Nephron progenitor cell (in vitro differentiated cells): ENCODE results near the gene XPNPEP3.
A peak's percentile ranks its signal among the peaks of the same experiment; 100 is the strongest.

Source experiments
- DNase-seq: peaks from one replicate; pipeline ENCODE4 v3.0.0; 2021
- H3K27ac Mint-ChIP-seq: 2 replicates; pipeline ENCODE4 v1.8.0; 2021; ENCODE audit warnings: mild to moderate bottlenecking, moderate library complexity, mixed read lengths
- H3K27me3 Mint-ChIP-seq: 2 replicates; pipeline ENCODE4 v1.8.0; 2021; ENCODE audit warnings: mild to moderate bottlenecking, low read depth, mixed read lengths; ENCODE audit not compliant: poor library complexity
- H3K36me3 Mint-ChIP-seq: 2 replicates; pipeline ENCODE4 v1.8.0; 2021; ENCODE audit warnings: low read depth, mixed read lengths
- H3K4me1 Mint-ChIP-seq: 2 replicates; pipeline ENCODE4 v1.8.0; 2021; ENCODE audit warnings: mixed read lengths
- H3K4me3 Mint-ChIP-seq: 2 replicates; pipeline ENCODE4 v1.8.0; 2021; ENCODE audit warnings: mild to moderate bottlenecking, moderate library complexity, mixed read lengths
- H3K9me3 Mint-ChIP-seq: 2 replicates; pipeline ENCODE4 v1.8.0; 2021; ENCODE audit warnings: mild to moderate bottlenecking, moderate library complexity, mixed read lengths
- TF ChIP-seq, protein P1 (sequence below): fragments of 200-600 bp; sonication (generic); IDR thresholded peaks from 2 replicates; pipeline ENCODE4 v1.5.0; 2021; ENCODE audit warnings: antibody characterized with exemption

The XPNPEP3 gene

DNA sequence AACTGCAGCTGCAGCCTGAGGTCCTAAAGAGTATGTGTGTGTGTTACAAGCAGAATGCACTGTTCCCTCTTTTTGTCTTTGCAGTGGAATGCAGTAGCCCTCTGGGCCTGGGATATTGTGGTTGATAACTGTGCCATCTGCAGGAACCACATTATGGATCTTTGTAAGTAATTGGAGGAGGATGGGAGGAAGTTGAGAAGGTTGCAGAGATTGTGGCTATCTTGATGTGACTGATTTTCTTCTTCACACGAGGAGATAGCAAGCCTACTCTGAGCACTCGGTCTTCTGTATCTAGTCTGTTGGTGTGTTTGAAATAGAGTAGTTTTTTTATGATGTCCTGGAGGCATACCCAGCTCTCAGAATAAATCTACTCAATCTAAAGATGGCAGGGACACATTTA is 96.5 kb downstream of the XPNPEP3 start:
- peaks cover 23% of the 10 kb centered on the region for H3K4me1 Mint-ChIP-seq
- TF ChIP-seq, protein P1, sequence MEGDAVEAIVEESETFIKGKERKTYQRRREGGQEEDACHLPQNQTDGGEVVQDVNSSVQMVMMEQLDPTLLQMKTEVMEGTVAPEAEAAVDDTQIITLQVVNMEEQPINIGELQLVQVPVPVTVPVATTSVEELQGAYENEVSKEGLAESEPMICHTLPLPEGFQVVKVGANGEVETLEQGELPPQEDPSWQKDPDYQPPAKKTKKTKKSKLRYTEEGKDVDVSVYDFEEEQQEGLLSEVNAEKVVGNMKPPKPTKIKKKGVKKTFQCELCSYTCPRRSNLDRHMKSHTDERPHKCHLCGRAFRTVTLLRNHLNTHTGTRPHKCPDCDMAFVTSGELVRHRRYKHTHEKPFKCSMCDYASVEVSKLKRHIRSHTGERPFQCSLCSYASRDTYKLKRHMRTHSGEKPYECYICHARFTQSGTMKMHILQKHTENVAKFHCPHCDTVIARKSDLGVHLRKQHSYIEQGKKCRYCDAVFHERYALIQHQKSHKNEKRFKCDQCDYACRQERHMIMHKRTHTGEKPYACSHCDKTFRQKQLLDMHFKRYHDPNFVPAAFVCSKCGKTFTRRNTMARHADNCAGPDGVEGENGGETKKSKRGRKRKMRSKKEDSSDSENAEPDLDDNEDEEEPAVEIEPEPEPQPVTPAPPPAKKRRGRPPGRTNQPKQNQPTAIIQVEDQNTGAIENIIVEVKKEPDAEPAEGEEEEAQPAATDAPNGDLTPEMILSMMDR = no peak
- H3K27me3 Mint-ChIP-seq = no peaks in the 10 kb centered on the region
- H3K9me3 Mint-ChIP-seq = no peaks in the 10 kb centered on the region
- H3K27ac Mint-ChIP-seq = peak overlapping the region; percentile 77
- DNase-seq = no peak
- peak overlapping the region; percentile 100 for H3K4me3 Mint-ChIP-seq
- peaks cover 40% of the 10 kb centered on the region for H3K36me3 Mint-ChIP-seq

DNA sequence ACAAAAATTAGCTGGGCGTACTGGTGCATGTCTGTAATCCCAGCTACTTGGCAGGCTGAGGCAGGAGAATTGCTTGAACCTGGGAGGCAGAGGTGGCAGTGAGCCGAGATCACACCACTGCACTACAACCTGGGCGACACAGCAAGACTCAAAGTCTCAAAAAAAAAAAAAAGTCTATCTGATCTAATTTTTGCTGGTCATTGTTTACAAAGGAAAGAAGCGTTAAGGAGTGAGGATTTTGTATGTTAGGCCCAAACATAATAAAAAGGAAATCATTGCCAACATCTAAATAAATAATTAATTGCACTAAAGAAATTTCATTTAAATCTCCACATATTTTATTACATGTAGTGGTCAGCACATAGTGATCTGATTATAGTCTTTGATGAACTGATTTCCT is 97.2 kb downstream of the XPNPEP3 start:
- no peaks in the 10 kb centered on the region for H3K27me3 Mint-ChIP-seq
- TF ChIP-seq, protein P1 = no peak
- no peak overlapping the region for H3K4me3 Mint-ChIP-seq
- H3K27ac Mint-ChIP-seq = peak overlapping the region; percentile 77
- no peak for DNase-seq
- peaks cover 23% of the 10 kb centered on the region for H3K4me1 Mint-ChIP-seq
- no peaks in the 10 kb centered on the region for H3K9me3 Mint-ChIP-seq
- H3K36me3 Mint-ChIP-seq = peaks cover 46% of the 10 kb centered on the region

DNA sequence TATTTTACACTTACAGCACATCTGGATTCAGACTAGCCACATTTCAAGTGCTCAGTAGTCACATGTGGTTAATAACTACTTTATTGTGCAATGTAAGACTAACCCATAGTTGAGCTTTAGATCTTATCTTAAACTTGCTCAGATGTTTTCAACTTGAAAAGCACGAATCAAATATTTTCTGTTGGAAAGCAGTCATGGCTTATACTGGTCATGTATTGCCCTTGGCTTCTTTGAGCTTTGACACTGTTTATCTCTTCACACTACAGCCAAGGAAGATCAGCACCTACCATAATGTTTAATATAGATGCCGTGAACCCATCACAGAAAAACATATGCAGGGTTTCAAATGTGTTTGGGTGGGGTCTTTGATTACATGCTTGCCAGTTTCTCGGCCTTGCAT is 98.6 kb downstream of the XPNPEP3 start:
- peaks cover 19% of the 10 kb centered on the region for H3K4me1 Mint-ChIP-seq
- no peaks in the 10 kb centered on the region for H3K9me3 Mint-ChIP-seq
- DNase-seq = no peak
- H3K27me3 Mint-ChIP-seq = no peaks in the 10 kb centered on the region
- H3K27ac Mint-ChIP-seq = no peak overlapping the region
- TF ChIP-seq, protein P1 = no peak
- H3K4me3 Mint-ChIP-seq = no peak overlapping the region
- H3K36me3 Mint-ChIP-seq = peaks cover 60% of the 10 kb centered on the region

DNA sequence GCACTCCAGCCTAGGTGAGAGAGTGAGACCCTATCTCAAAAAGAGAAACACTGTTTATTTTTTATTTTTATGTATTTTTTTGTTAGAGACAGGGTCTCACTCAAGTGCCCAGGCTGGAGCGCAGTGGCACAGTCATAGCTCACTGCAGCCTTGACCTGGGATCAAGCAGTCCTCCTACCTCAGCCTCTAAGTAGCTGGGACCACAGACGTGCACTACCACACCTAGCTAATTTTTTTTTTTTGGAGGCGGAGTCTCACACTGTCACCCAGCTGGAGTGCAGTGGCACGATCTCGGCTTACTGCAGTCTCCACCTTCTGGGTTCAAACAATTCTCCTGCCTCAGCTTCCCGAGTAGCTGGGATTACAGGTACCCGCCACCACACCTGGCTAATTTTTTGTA is 100.7 kb downstream of the XPNPEP3 start:
- no peak for DNase-seq
- TF ChIP-seq, protein P1 = no peak
- H3K4me1 Mint-ChIP-seq = peaks cover 11% of the 10 kb centered on the region
- peaks cover 72% of the 10 kb centered on the region for H3K36me3 Mint-ChIP-seq
- H3K27me3 Mint-ChIP-seq = no peaks in the 10 kb centered on the region
- H3K4me3 Mint-ChIP-seq = no peak overlapping the region
- no peaks in the 10 kb centered on the region for H3K9me3 Mint-ChIP-seq
- H3K27ac Mint-ChIP-seq = no peak overlapping the region

DNA sequence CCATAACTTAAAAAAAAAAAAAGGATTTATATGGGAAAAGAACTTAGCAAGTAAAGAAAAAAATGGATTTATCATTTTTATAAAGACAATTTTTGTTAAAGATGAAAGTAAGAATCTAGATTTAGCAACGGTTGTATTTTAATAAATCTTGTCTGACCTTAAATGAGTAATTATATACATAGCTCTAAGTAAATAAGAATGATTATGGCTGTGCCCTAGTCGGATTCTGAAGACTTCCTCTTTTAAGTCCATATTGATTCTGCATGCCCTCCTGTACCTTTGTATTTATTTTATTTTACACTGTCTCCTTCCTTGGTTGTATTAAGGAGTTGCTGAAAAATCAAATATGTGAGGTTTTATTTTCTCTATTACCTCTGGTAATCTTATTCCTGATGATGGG is 101.4 kb downstream of the XPNPEP3 start:
- TF ChIP-seq, protein P1 = no peak
- H3K4me3 Mint-ChIP-seq = no peak overlapping the region
- DNase-seq = no peak
- no peak overlapping the region for H3K27ac Mint-ChIP-seq
- H3K36me3 Mint-ChIP-seq = peaks cover 75% of the 10 kb centered on the region
- no peaks in the 10 kb centered on the region for H3K27me3 Mint-ChIP-seq
- H3K4me1 Mint-ChIP-seq = peaks cover 6% of the 10 kb centered on the region
- no peaks in the 10 kb centered on the region for H3K9me3 Mint-ChIP-seq

DNA sequence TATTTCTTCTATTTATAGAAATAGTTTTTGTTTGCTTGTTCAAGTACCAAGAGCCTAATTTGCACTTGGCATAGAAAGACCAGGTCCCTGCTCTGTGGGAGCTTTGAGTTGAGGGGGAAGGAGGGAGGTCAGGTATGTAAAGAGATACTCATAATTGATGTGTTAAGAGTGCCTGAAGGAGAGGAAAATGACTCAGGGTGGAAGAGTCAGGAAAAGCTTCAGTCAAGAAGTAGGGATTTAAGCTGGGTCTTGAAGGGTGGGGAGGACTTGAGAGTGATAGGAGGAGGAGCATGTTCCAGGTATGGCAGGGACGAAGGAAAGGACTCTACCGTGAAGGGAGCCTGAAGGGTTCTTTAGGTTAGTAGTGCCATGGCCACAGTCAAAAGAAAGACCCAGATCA is 103.2 kb downstream of the XPNPEP3 start:
- peaks cover 73% of the 10 kb centered on the region for H3K36me3 Mint-ChIP-seq
- H3K4me1 Mint-ChIP-seq = no peaks in the 10 kb centered on the region
- no peak for DNase-seq
- peak overlapping the region; percentile 1 for H3K27ac Mint-ChIP-seq
- H3K9me3 Mint-ChIP-seq = no peaks in the 10 kb centered on the region
- no peak overlapping the region for H3K4me3 Mint-ChIP-seq
- H3K27me3 Mint-ChIP-seq = no peaks in the 10 kb centered on the region
- TF ChIP-seq, protein P1 = no peak
